Pancreas (tissue), 10 donors: Measurements from ENCODE around the gene HJURP. TPM values are rescaled to one million over a fixed set of nuclear protein-coding genes. Genes with fewer than 3 reads are reported as not detected.
A peak's percentile ranks its signal among the peaks of the same experiment; 100 is the strongest.

ENCODE experiments used
- ATAC-seq, 4 donors: fragments of 200-7000 bp; cut with Tn5 transposase; one replicate each; pipeline versions ENCODE4 v1.8.0 to v1.9.1; 2020; ENCODE audit warnings: mild to moderate bottlenecking in 4 of 4, moderate library complexity in 4 of 4
- DNase-seq, 6 donors: peaks; one replicate each; pipeline ENCODE4 v3.0.0-alpha.2; 2020
- FAIRE-seq: peaks from 2 replicates; lab custom pipeline; 2012; peaks lifted over from hg19 to GRCh38; lab: Jason Lieb, UNC
- H3K27ac ChIP-seq, 4 donors: fragments of 200-600 bp; sonication (generic); 1 replicate in 3 of 4; 2 replicates in 1 of 4; pipeline versions ENCODE4 v1.5.0 to v1.8.0; 2020
- H3K27me3 ChIP-seq, 4 donors: fragments of 200-600 bp; one replicate each; pipeline ENCODE4 v1.8.0; 2021
- H3K36me3 ChIP-seq, 3 donors: fragments of 200-600 bp; sonication (generic) in 1 of 3; one replicate each; pipeline versions ENCODE4 v1.5.0 to v1.8.0; 2020 to 2021
- H3K4me1 ChIP-seq, 3 donors: fragments of 200-600 bp; one replicate each; pipeline ENCODE4 v1.8.0; 2021
- H3K4me3 ChIP-seq, 4 donors: fragments of 200-600 bp; sonication (generic) in 2 of 4; one replicate each; pipeline versions ENCODE4 v1.5.0 to v1.8.0; 2020 to 2021
- H3K9me3 ChIP-seq, 4 donors: fragments of 200-600 bp; one replicate each; pipeline ENCODE4 v1.8.0; 2021
- CTCF ChIP-seq, 4 donors: fragments of 200-600 bp; sonication (generic) in 3 of 4; IDR thresholded peaks; one replicate each; pipeline versions ENCODE4 v1.5.0 to v1.8.0; 2021; ENCODE audit warnings: antibody characterized with exemption in 4 of 4
- WGBS, 2 donors: extraction: QIAGEN DNeasy Blood & Tissue Kit; methylation state at CpG; one replicate each; pipeline ENCODE4 v1.1.7; 2013; 5-methylcytosine and 5-hydroxymethylcytosine counted together
- intact Hi-C, 3 donors: fragments of 100-400 bp; cut with DNase I; formaldehyde crosslinking; loops; one replicate each; pipeline versions ENCODE4 v1.11.1 to v1.14.2; 2022
- polyA plus RNA-seq, 2 donors: library from polyadenylated mRNA; stranded (reverse); fragments of 200-250 nt; gene quantifications; one replicate each; pipeline ENCODE4 v1.2.3, GENCODE V29; 2013
- total RNA-seq, 6 donors: library from RNA; stranded (reverse); fragmentation: NEBNext Ultra II Directional in 4 of 6; extraction: Animal tissue kit (Norgen Biotek cat#: 25700) in 4 of 6; gene quantifications; one replicate each; pipeline versions ENCODE4 v1.2.1 to v1.2.4, GENCODE V29; 2021 to 2023
- donor health status: healthy with polysubstance abuse.
- donor health status: DM: no; HTN: no; CAD: no; lungs with moderate emphysema.
- donor health status: DM: no; HTN: no; CAD: no.
- donor health status: control.
- donor health status: control.
- donor health status: Bipolar disorder and iron deficiency.
- donor health status: DM: yes; HTN: yes; CAD: no.
- donor health status: DM: no; HTN: no; CAD: no.
- donor health status: DM: no; HTN: no; CAD: no.
- donor health status: DM: yes; HTN: yes; CAD: no.

Gene HJURP
- total and polyA plus RNA-seq, 8 donors = 0.16 to 1.2 (median 0.47) TPM; not detected in 3

- DNase-seq (peak in 3 of 6 donors; percentile 7 to 29 (median 7)), ATAC-seq (no peak), FAIRE-seq (no peak)
- TF ChIP-seq CTCF (IDR thresholded peaks at IDR 0.05) = no peak
- H3K27ac ChIP-seq = no peak overlapping the region
- H3K27me3 ChIP-seq = no peaks in the 10 kb centered on the region
- intact Hi-C loops = no loop called here
- no peaks in the 10 kb centered on the region for H3K4me1 ChIP-seq
- H3K36me3 ChIP-seq = no peaks in the 10 kb centered on the region
- H3K4me3 ChIP-seq = no peak overlapping the region
- no peaks in the 10 kb centered on the region for H3K9me3 ChIP-seq
- WGBS, 2 donors = 61 to 67% methylated on average over 3 of the region's 3 CpGs
Measured at GRCh38 chr2:233813236-233814055, 40.9 kb downstream of the HJURP start.

- no peak for TF ChIP-seq CTCF (IDR thresholded peaks at IDR 0.05)
- H3K27ac ChIP-seq = no peak overlapping the region
- DNase-seq (peak in 2 of 6 donors; percentile 10 to 22), ATAC-seq (no peak), FAIRE-seq (no peak)
- 74 to 87% methylated on average over 8 of the region's 8 CpGs for WGBS, 2 donors
- H3K4me3 ChIP-seq = no peak overlapping the region
- no peaks in the 10 kb centered on the region for H3K9me3 ChIP-seq
- H3K4me1 ChIP-seq = no peaks in the 10 kb centered on the region
- H3K27me3 ChIP-seq = no peaks in the 10 kb centered on the region
- no peaks in the 10 kb centered on the region for H3K36me3 ChIP-seq
- intact Hi-C loops = no loop called here
Measured at GRCh38 chr2:233811732-233812131, 42.6 kb downstream of the HJURP start.

- no peak overlapping the region for H3K27ac ChIP-seq
- H3K4me1 ChIP-seq = no peaks in the 10 kb centered on the region
- peak in 3 of 6 donors; percentile 2 to 25 (median 5) for DNase-seq
- no peak for ATAC-seq
- H3K27me3 ChIP-seq = no peaks in the 10 kb centered on the region
- no peak overlapping the region for H3K4me3 ChIP-seq
- intact Hi-C loops = no loop called here
- TF ChIP-seq CTCF (IDR thresholded peaks at IDR 0.05) = no peak
- no peaks in the 10 kb centered on the region for H3K36me3 ChIP-seq
- H3K9me3 ChIP-seq = no peaks in the 10 kb centered on the region
- no peak for FAIRE-seq
- 52 to 66% methylated on average over 4 of the region's 4 CpGs for WGBS, 2 donors
Measured at GRCh38 chr2:233811087-233811486, 43.2 kb downstream of the HJURP start.

GRCh38 chr2:233810385-233810784, 44.0 kb downstream of the HJURP start:
- no peak overlapping the region for H3K27ac ChIP-seq
- no peaks in the 10 kb centered on the region for H3K9me3 ChIP-seq
- 73 to 82% methylated on average over 6 of the region's 6 CpGs for whole genome bisulfite sequencing, 2 donors
- DNase-seq (peak in 1 of 6 donors; percentile 17), FAIRE-seq (no peak), ATAC-seq (no peak)
- H3K36me3 ChIP-seq = no peaks in the 10 kb centered on the region
- no peak overlapping the region for H3K4me3 ChIP-seq
- intact Hi-C loops = no loop called here
- no peaks in the 10 kb centered on the region for H3K4me1 ChIP-seq
- no peaks in the 10 kb centered on the region for H3K27me3 ChIP-seq
- no peak for TF ChIP-seq CTCF (IDR thresholded peaks at IDR 0.05)
